Heart right ventricle (tissue), 16 donors: Measurements from ENCODE around the gene TULP4. TPM values are rescaled to one million over a fixed set of nuclear protein-coding genes. Genes with fewer than 3 reads are reported as not detected.

ENCODE experiments used
- ATAC-seq, 8 donors: fragments of 200-7000 bp; cut with Tn5 transposase; one replicate each; pipeline ENCODE4 v1.9.1; 2020; ENCODE audit warnings: mild to moderate bottlenecking in 8 of 8, moderate library complexity in 8 of 8, moderate number of reproducible peaks in 1 of 8
- DNase-seq, 2 donors: peaks; one replicate each; pipeline ENCODE4 v3.0.0-alpha.2; 2020
- H3K27ac ChIP-seq, 10 donors: fragments of 200-600 bp; sonication (generic) in 2 of 10; one replicate each; pipeline versions ENCODE4 v1.5.0 to v1.8.0; 2020 to 2022; ENCODE audit warnings: mild to moderate bottlenecking in 3 of 10
- H3K27me3 ChIP-seq, 7 donors: fragments of 200-600 bp; one replicate each; pipeline ENCODE4 v1.8.0; 2021 to 2022; ENCODE audit warnings: mild to moderate bottlenecking in 2 of 7
- H3K36me3 ChIP-seq, 9 donors: fragments of 200-600 bp; sonication (generic) in 1 of 9; one replicate each; pipeline versions ENCODE4 v1.5.0 to v1.8.0; 2020 to 2022; ENCODE audit warnings: mild to moderate bottlenecking in 2 of 9
- H3K4me1 ChIP-seq, 9 donors: fragments of 200-600 bp; sonication (generic) in 1 of 9; one replicate each; pipeline versions ENCODE4 v1.5.0 to v1.8.0; 2020 to 2022; ENCODE audit warnings: mild to moderate bottlenecking in 4 of 9
- H3K4me3 ChIP-seq, 10 donors: fragments of 200-600 bp; sonication (generic) in 2 of 10; one replicate each; pipeline versions ENCODE4 v1.5.0 to v1.8.0; 2020 to 2022; ENCODE audit warnings: mild to moderate bottlenecking in 7 of 10, moderate library complexity in 2 of 10
- H3K9me3 ChIP-seq, 11 donors: fragments of 200-600 bp in 10 of 11; sonication (generic) in 2 of 11; one replicate each; pipeline versions ENCODE4 v1.5.0 to v1.8.0; 2013 to 2022; ENCODE audit warnings: mild to moderate bottlenecking in 2 of 11, control low read depth in 1 of 11, moderate library complexity in 1 of 11
- CTCF ChIP-seq, 9 donors: fragments of 200-600 bp; sonication (generic) in 2 of 9; IDR thresholded peaks; one replicate each; pipeline versions ENCODE4 v1.5.0 to v1.8.0; 2021 to 2022; ENCODE audit warnings: antibody characterized with exemption in 9 of 9, mild to moderate bottlenecking in 5 of 9, moderate library complexity in 1 of 9
- WGBS, 2 donors: extraction: QIAGEN DNeasy Blood & Tissue Kit; methylation state at CpG; one replicate each; pipeline ENCODE4 v1.1.7; 2013; ENCODE audit warnings: inconsistent platforms in 1 of 2; 5-methylcytosine and 5-hydroxymethylcytosine counted together
- intact Hi-C, 10 donors: fragments of 100-400 bp; cut with DNase I; formaldehyde crosslinking; loops; one replicate each; pipeline versions ENCODE4 v1.11.1 to v1.14.2; 2022
- polyA plus RNA-seq, 2 donors: library from polyadenylated mRNA; stranded (reverse); fragments of 200-250 nt; gene quantifications; one replicate each; pipeline ENCODE4 v1.2.3, GENCODE V29; 2013
- total RNA-seq, 10 donors: library from RNA; stranded (reverse); fragmentation: NEBNext Ultra II Directional in 3 of 10; extraction: Animal tissue kit (Norgen Biotek cat#: 25700) in 3 of 10; gene quantifications; one replicate each; pipeline versions ENCODE4 v1.2.1 to v1.2.4, GENCODE V29; 2021 to 2023
- donor health status: Arrhythmogenic right ventricular cardiomyopathy.
- donor health status: ischemic (EF 13 %, LVEDD 7.1; RV severe dilation, severe dysfunction).
- donor health status: healthy with polysubstance abuse.
- donor health status: DM: no; HTN: yes; CAD: no.
- donor health status: DM: no; HTN: no; CAD: no.
- donor health status: ischemic (EF 25% LVEDD 6.9; RV normal size, moderate dysfunction).
- donor health status: ischemic (EF 25% LVEDD 5.7; RV mildly dilated, moderate dysfunction).
- donor health status: healthy.
- donor health status: DM: yes; HTN: yes; CAD: no.
- donor health status: Ischemic cardiomyopathy.
- donor health status: ischemic (EF 35%, LVEDD 5.7; RV mildly dilated, moderate dysfunction).
- donor health status: nonischemic (EF 11% LVEDD 7.7; RV severe dilation, severe dysfunction).
- donor health status: DM: yes; HTN: yes; CAD: no.
- donor health status: PGD.
- donor health status: ischemic (EF 29% LVEDD 5.4; RV normal size, mild dysfunction).
- donor health status: nonischemic (EF 23%, LVEDD 6.1; RV moderate dilation, normal function).

The TULP4 gene
- total and polyA plus RNA-seq, 12 donors, result 2.1 to 127 (median 99.2) TPM

- ATAC-seq (peak in 4 of 8 donors; percentile 24 to 52 (median 48)), DNase-seq (no peak)
- Histone ChIP-seq H3K36me3 (peaks cover 0 to 9% (median 0%) of the 10 kb centered on the region in 9 donors), H3K9me3 (no peaks in the 10 kb centered on the region), H3K27me3 (no peaks in the 10 kb centered on the region), H3K4me1 (peaks cover 0 to 26% (median 13%) of the 10 kb centered on the region in 9 donors), H3K4me3 (no peak overlapping the region), H3K27ac (no peak overlapping the region)
- intact Hi-C loops, result no loop called here
- 64 to 69% methylated on average over 2 of the region's 2 CpGs for WGBS, 2 donors
- TF ChIP-seq CTCF (IDR thresholded peaks at IDR 0.05), result no peak
These were observed 43.7 kb upstream of the TULP4 start for GRCh38 chr6:158268361-158269147.

GRCh38 chr6:158269657-158270056, 42.6 kb upstream of the TULP4 start:
- Histone ChIP-seq H3K4me3 (no peak overlapping the region), H3K9me3 (no peaks in the 10 kb centered on the region), H3K27ac (no peak overlapping the region), H3K27me3 (no peaks in the 10 kb centered on the region), H3K4me1 (peaks cover 0 to 26% (median 13%) of the 10 kb centered on the region in 9 donors), H3K36me3 (peaks cover 0 to 6% (median 0%) of the 10 kb centered on the region in 9 donors)
- DNase-seq, result no peak
- no peak for ATAC-seq
- TF ChIP-seq CTCF (IDR thresholded peaks at IDR 0.05), result no peak
- intact Hi-C loops, result no loop called here
- WGBS, 2 donors, result 98% methylated on average over 3 of the region's 3 CpGs

- 75 to 79% methylated on average over 11 of the region's 11 CpGs for WGBS, 2 donors
- ATAC-seq (peak in 6 of 8 donors; percentile 20 to 64 (median 62)), DNase-seq (peak in 1 of 2 donors; percentile 20)
- H3K4me1 ChIP-seq, result peaks cover 0 to 26% (median 13%) of the 10 kb centered on the region in 9 donors
- no peaks in the 10 kb centered on the region for H3K9me3 ChIP-seq
- H3K36me3 ChIP-seq, result peaks cover 0 to 6% (median 0%) of the 10 kb centered on the region in 9 donors
- intact Hi-C loops, result no loop called here
- peak overlapping the region in 1 of 10 donors; percentile 67 for H3K27ac ChIP-seq
- no peak overlapping the region for H3K4me3 ChIP-seq
- no peaks in the 10 kb centered on the region for H3K27me3 ChIP-seq
- no peak for TF ChIP-seq CTCF (IDR thresholded peaks at IDR 0.05)
These were observed 41.7 kb upstream of the TULP4 start for GRCh38 chr6:158270389-158271127.

GRCh38 chr6:158272324-158272723, 39.9 kb upstream of the TULP4 start:
- Histone ChIP-seq H3K4me1 (peaks cover 0 to 26% (median 13%) of the 10 kb centered on the region in 9 donors), H3K36me3 (peaks cover 0 to 4% (median 0%) of the 10 kb centered on the region in 9 donors), H3K27ac (no peak overlapping the region), H3K9me3 (no peaks in the 10 kb centered on the region), H3K4me3 (no peak overlapping the region), H3K27me3 (no peaks in the 10 kb centered on the region)
- ATAC-seq (no peak), DNase-seq (no peak)
- no peak for TF ChIP-seq CTCF (IDR thresholded peaks at IDR 0.05)
- 71 to 82% methylated on average over 1 of the region's 1 CpG for WGBS, 2 donors
- intact Hi-C loops, result no loop called here
